Sigmoid colon (tissue), 4 donors: ENCODE data around the gene LMAN2.

ENCODE experiments used
- POLR2A ChIP-seq, 2 donors: fragments of 450-650 bp; IDR thresholded peaks; one replicate each; pipeline ENCODE4 v1.6.1; 2016; ENCODE audit warnings: antibody characterized with exemption in 2 of 2, mild to moderate bottlenecking in 2 of 2, moderate library complexity in 2 of 2
- POLR2AphosphoS5 ChIP-seq, 4 donors: sonication (generic); formaldehyde crosslinking; IDR thresholded peaks; one replicate each; pipeline ENCODE4 v1.6.1; 2017; ENCODE audit warnings: antibody characterized with exemption in 4 of 4
- TF ChIP-seq, protein P1 (sequence below), 4 experiments: fragments of 450-650 bp in 3 of 4; fragments of 200-600 bp in 1 of 4; IDR thresholded peaks; one replicate each; pipeline ENCODE4 v1.5.1; 2016 to 2019; ENCODE audit warnings: antibody characterized with exemption in 4 of 4, mild to moderate bottlenecking in 3 of 4, moderate library complexity in 2 of 4

DNA sequence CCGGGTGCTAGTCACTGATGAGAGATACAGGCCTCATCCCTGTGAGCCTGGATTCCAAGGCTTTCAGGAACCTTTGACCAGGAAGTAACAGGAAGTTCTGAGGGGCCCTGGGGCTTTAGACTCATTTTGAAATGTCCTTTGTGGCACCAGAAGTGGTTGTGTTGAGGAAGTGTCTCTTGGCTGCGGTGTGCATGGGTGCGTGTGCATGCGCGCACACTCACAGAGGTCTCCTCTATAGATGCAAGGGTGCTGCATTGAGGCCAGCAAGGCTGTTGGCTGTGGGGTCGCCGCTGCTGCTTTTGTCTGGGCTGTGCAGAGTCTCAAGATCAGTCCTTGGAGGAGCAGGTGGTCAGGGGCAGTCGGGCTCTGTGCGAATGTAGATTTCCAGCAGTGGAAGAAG is 55.5 kb downstream of the LMAN2 start:
- TF ChIP-seq, protein P1, sequence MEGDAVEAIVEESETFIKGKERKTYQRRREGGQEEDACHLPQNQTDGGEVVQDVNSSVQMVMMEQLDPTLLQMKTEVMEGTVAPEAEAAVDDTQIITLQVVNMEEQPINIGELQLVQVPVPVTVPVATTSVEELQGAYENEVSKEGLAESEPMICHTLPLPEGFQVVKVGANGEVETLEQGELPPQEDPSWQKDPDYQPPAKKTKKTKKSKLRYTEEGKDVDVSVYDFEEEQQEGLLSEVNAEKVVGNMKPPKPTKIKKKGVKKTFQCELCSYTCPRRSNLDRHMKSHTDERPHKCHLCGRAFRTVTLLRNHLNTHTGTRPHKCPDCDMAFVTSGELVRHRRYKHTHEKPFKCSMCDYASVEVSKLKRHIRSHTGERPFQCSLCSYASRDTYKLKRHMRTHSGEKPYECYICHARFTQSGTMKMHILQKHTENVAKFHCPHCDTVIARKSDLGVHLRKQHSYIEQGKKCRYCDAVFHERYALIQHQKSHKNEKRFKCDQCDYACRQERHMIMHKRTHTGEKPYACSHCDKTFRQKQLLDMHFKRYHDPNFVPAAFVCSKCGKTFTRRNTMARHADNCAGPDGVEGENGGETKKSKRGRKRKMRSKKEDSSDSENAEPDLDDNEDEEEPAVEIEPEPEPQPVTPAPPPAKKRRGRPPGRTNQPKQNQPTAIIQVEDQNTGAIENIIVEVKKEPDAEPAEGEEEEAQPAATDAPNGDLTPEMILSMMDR (IDR thresholded peaks at IDR 0.05) = no peak
- TF ChIP-seq POLR2AphosphoS5 (IDR thresholded peaks at IDR 0.05) = peak in 1 of 4 donors; percentile 12
- TF ChIP-seq POLR2A (IDR thresholded peaks at IDR 0.05) = no peak
